A549 treated with Hydrocortisone at 1 μM for 4 hours (cell line): ENCODE results near the gene PTPRZ1. TPM values are rescaled to one million over a fixed set of nuclear protein-coding genes. Genes with fewer than 3 reads are reported as not detected.

Experiments
- total RNA-seq: library from RNA; stranded (reverse); fragments of 200-300 nt; extraction: Qiagen RNA extraction; gene quantifications from 5 replicates; pipeline ENCODE4 v1.2.3, GENCODE V29; 2022

PTPRZ1 gene
- not detected in 5 replicates for total RNA-seq

DNA sequence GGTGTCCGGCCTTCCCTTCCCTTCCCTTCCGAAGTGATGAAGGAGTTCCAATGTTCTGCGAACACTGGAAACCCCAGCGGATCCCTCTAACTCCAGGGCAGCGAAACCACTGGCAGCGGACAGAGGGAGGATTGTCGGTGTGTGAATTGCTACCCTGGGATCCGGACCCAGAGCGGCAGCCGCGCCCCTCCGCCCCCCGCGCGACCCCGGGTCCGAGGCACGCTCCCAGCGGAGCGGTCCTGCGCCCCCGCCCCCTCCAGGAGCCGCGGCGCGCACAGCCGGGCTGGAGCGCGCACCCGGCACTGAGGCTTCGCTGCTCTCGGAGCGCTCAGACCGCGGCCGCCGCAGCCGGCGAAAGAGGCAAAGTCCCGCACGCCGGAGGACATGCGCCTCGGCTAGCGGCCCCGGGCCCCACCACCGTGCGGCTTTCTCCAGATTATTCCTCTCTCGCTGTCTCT lies at the start of gene PTPRZ1:
PTPRZ1 (plus strand) TSS at position 331 of the 458 bp plus-strand sequence. CDS start 339 bp downstream, outside the sequence.

